Activated gamma-delta T cell treated with anti-CD3 and anti-CD28 coated beads, Interleukin-2, amount 50 U/mL, for 16 hours (primary cell): ENCODE measurements around the gene PXMP2.
"Not testable (repeated sequence)": the region's sequence is repeated elsewhere in the genome, so short reads cannot be mapped to it uniquely, and the experiment has no call there.

ENCODE experiments used
- DNase-seq: peaks from one replicate; pipeline ENCODE4 v3.0.0-alpha.2; 2020; ENCODE audit warnings: low read depth

The PXMP2 gene

GRCh38 chr12:132694888-132695287 is 7.5 kb downstream of the PXMP2 start:
- not testable (repeated sequence) for DNase-seq

- DNase-seq = no peak
Measured at GRCh38 chr12:132695431-132695830, 8.0 kb downstream of the PXMP2 start.

- no peak for DNase-seq
Measured at GRCh38 chr12:132698341-132698740, 11.0 kb downstream of the PXMP2 start.

GRCh38 chr12:132700212-132700822 is 12.9 kb downstream of the PXMP2 start:
- no peak for DNase-seq

GRCh38 chr12:132702640-132703039 is 15.3 kb downstream of the PXMP2 start:
- DNase-seq = no peak

GRCh38 chr12:132703641-132704040 is 16.3 kb downstream of the PXMP2 start:
- no peak for DNase-seq

GRCh38 chr12:132707241-132707640 is 19.9 kb downstream of the PXMP2 start:
- no peak for DNase-seq

- no peak for DNase-seq
Measured at GRCh38 chr12:132708150-132708549, 20.8 kb downstream of the PXMP2 start.

GRCh38 chr12:132710043-132710404 is 22.6 kb downstream of the PXMP2 start:
- DNase-seq = no peak

- DNase-seq = peak; percentile 85
Measured at GRCh38 chr12:132710405-132711079, 23.2 kb downstream of the PXMP2 start, which contains the start of gene PGAM5. Gene PGAM5 (plus strand): TSS chr12:132710842. CDS start chr12:132710877, 35 bp downstream.

- no peak for DNase-seq
Measured at GRCh38 chr12:132711080-132711843, 23.9 kb downstream of the PXMP2 start.

GRCh38 chr12:132713123-132713522 is 25.7 kb downstream of the PXMP2 start:
- DNase-seq = no peak

- DNase-seq = no peak
Measured at GRCh38 chr12:132715874-132716273, 28.5 kb downstream of the PXMP2 start.

GRCh38 chr12:132716356-132716755 is 29.0 kb downstream of the PXMP2 start:
- no peak for DNase-seq

- no peak for DNase-seq
Measured at GRCh38 chr12:132717011-132717410, 29.6 kb downstream of the PXMP2 start.

- no peak for DNase-seq
Measured at GRCh38 chr12:132717531-132718387, 30.4 kb downstream of the PXMP2 start.

- DNase-seq = no peak
Measured at GRCh38 chr12:132718644-132719043, 31.3 kb downstream of the PXMP2 start.

- no peak for DNase-seq
Measured at GRCh38 chr12:132719141-132719953, 32.0 kb downstream of the PXMP2 start.

- no peak for DNase-seq
Measured at GRCh38 chr12:132719954-132720324, 32.6 kb downstream of the PXMP2 start.

GRCh38 chr12:132720606-132721345 is 33.4 kb downstream of the PXMP2 start:
- no peak for DNase-seq
